Peyer's patch (tissue), 4 donors: ENCODE data around the gene KLHL41.

Experiments
- POLR2A ChIP-seq, 2 donors: fragments of 450-650 bp; IDR thresholded peaks; one replicate each; pipeline ENCODE4 v1.5.1; 2017; ENCODE audit warnings: antibody characterized with exemption in 2 of 2, mild to moderate bottlenecking in 2 of 2, moderate library complexity in 2 of 2
- TF ChIP-seq, protein P1 (sequence below), 6 experiments: fragments of 450-650 bp in 4 of 6; fragments of 200-600 bp in 2 of 6; sonication (generic) in 1 of 6; IDR thresholded peaks; one replicate each; pipeline ENCODE4 v1.5.1; 2017 to 2019; ENCODE audit warnings: antibody characterized with exemption in 6 of 6, mild to moderate bottlenecking in 3 of 6, moderate library complexity in 1 of 6

DNA sequence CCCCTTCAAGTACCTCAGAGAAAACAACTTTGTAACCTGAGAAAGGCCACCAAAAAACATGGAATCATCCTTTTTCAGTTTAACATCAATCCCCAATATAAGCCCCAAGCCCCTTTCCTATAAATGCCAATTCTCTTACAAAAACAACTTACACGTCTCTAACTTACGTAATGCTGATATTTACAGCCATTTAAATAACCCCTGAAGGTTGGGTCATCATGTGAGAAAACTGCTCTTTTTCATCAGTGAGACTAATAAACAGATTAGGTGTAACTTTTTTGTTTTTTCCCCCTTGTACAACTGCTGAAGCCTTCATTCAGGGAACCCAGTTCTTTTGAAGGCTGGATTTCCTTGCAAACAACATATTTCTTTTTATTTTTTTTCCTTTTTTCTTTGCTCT lies 60.4 kb downstream of the KLHL41 start:
- TF ChIP-seq, protein P1, sequence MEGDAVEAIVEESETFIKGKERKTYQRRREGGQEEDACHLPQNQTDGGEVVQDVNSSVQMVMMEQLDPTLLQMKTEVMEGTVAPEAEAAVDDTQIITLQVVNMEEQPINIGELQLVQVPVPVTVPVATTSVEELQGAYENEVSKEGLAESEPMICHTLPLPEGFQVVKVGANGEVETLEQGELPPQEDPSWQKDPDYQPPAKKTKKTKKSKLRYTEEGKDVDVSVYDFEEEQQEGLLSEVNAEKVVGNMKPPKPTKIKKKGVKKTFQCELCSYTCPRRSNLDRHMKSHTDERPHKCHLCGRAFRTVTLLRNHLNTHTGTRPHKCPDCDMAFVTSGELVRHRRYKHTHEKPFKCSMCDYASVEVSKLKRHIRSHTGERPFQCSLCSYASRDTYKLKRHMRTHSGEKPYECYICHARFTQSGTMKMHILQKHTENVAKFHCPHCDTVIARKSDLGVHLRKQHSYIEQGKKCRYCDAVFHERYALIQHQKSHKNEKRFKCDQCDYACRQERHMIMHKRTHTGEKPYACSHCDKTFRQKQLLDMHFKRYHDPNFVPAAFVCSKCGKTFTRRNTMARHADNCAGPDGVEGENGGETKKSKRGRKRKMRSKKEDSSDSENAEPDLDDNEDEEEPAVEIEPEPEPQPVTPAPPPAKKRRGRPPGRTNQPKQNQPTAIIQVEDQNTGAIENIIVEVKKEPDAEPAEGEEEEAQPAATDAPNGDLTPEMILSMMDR (IDR thresholded peaks at IDR 0.05): no peak
- TF ChIP-seq POLR2A (IDR thresholded peaks at IDR 0.05): no peak
